Liver (tissue), 9 donors: ENCODE measurements around the gene USP48. TPM values are rescaled to one million over a fixed set of nuclear protein-coding genes. Genes with fewer than 3 reads are reported as not detected.

ENCODE experiments used
- DNase-seq: peaks from one replicate; pipeline ENCODE4 v3.0.0-alpha.2; 2017; ENCODE audit warnings: low spot score
- H3K27ac ChIP-seq, 2 donors: one replicate each; pipeline ENCODE4 v1.7.0; 2013; ENCODE audit warnings: inconsistent platforms in 2 of 2, low read length in 2 of 2, control low read depth in 1 of 2, low read depth in 1 of 2, mild to moderate bottlenecking in 1 of 2
- H3K27me3 ChIP-seq, 4 donors: one replicate each; pipeline versions ENCODE4 v1.6.1 to v1.7.0; 2013; ENCODE audit warnings: low read length in 3 of 4, inconsistent platforms in 1 of 4, mild to moderate bottlenecking in 1 of 4, moderate library complexity in 1 of 4; ENCODE audit not compliant: control insufficient read depth in 4 of 4, insufficient read depth in 4 of 4
- H3K36me3 ChIP-seq, 4 donors: one replicate each; pipeline versions ENCODE4 v1.6.1 to v1.7.0; 2013; ENCODE audit warnings: low read length in 3 of 4, mild to moderate bottlenecking in 3 of 4, low read depth in 1 of 4, moderate library complexity in 1 of 4; ENCODE audit not compliant: control insufficient read depth in 4 of 4, insufficient read depth in 3 of 4
- H3K4me1 ChIP-seq, 4 donors: one replicate each; pipeline versions ENCODE4 v1.6.1 to v1.7.0; 2013; ENCODE audit warnings: low read length in 3 of 4, mild to moderate bottlenecking in 3 of 4, moderate library complexity in 1 of 4; ENCODE audit not compliant: control insufficient read depth in 4 of 4, insufficient read depth in 4 of 4
- H3K4me3 ChIP-seq, 3 donors: one replicate each; pipeline versions ENCODE4 v1.6.1 to v1.7.0; 2013; ENCODE audit warnings: low read length in 3 of 3, control low read depth in 1 of 3, low read depth in 1 of 3, mild to moderate bottlenecking in 1 of 3
- H3K9ac ChIP-seq, 2 donors: one replicate each; pipeline ENCODE4 v1.7.0; 2013; ENCODE audit warnings: low read length in 2 of 2, mild to moderate bottlenecking in 2 of 2, moderate library complexity in 2 of 2, control low read depth in 1 of 2, low read depth in 1 of 2
- H3K9me3 ChIP-seq, 4 donors: one replicate each; pipeline versions ENCODE4 v1.6.1 to v1.7.0; 2013; ENCODE audit warnings: low read length in 3 of 4; ENCODE audit not compliant: control insufficient read depth in 4 of 4
- EGR1 ChIP-seq, 2 donors: IDR thresholded peaks; 2 replicates each; pipeline ENCODE4 v1.6.1; 2016 to 2018; ENCODE audit warnings: antibody characterized with exemption in 2 of 2, low read depth in 2 of 2
- FOXA1 ChIP-seq: IDR thresholded peaks from 2 replicates; pipeline ENCODE4 v1.6.1; 2016; ENCODE audit warnings: antibody characterized with exemption
- FOXA2 ChIP-seq: IDR thresholded peaks from 2 replicates; pipeline ENCODE4 v1.6.1; 2016; ENCODE audit warnings: antibody characterized with exemption
- GABPA ChIP-seq, 2 donors: IDR thresholded peaks in 1 of 2; conservative IDR thresholded peaks in 1 of 2; 2 replicates each; pipeline ENCODE4 v1.6.1; 2016; ENCODE audit warnings: antibody characterized with exemption in 2 of 2, mild to moderate bottlenecking in 1 of 2, moderate library complexity in 1 of 2
- HNF4A ChIP-seq, 2 donors: conservative IDR thresholded peaks; 2 replicates each; pipeline ENCODE4 v1.6.1; 2016; ENCODE audit warnings: antibody characterized with exemption in 2 of 2, mild to moderate bottlenecking in 2 of 2
- HNF4G ChIP-seq: IDR thresholded peaks from 2 replicates; pipeline ENCODE4 v1.6.1; 2016; ENCODE audit warnings: antibody characterized with exemption
- JUND ChIP-seq, 2 donors: IDR thresholded peaks; 2 replicates each; pipeline ENCODE4 v1.6.1; 2016; ENCODE audit warnings: antibody characterized with exemption in 2 of 2
- NR2F2 ChIP-seq: IDR thresholded peaks from 2 replicates; pipeline ENCODE4 v1.6.1; 2016; ENCODE audit warnings: antibody characterized with exemption
- RAD21 ChIP-seq, 2 donors: IDR thresholded peaks; 2 replicates each; pipeline ENCODE4 v1.6.1; 2016; ENCODE audit warnings: antibody characterized with exemption in 2 of 2, mild to moderate bottlenecking in 2 of 2
- RXRA ChIP-seq, 2 donors: IDR thresholded peaks; 2 replicates each; pipeline ENCODE4 v1.6.1; 2017 to 2018; ENCODE audit warnings: antibody characterized with exemption in 2 of 2, mild to moderate bottlenecking in 1 of 2
- SP1 ChIP-seq: IDR thresholded peaks from 2 replicates; pipeline ENCODE4 v1.6.1; 2018; ENCODE audit warnings: antibody characterized with exemption, mild to moderate bottlenecking
- TAF1 ChIP-seq: conservative IDR thresholded peaks from 2 replicates; pipeline ENCODE4 v1.6.1; 2016; ENCODE audit warnings: antibody characterized with exemption, mild to moderate bottlenecking
- YY1 ChIP-seq: IDR thresholded peaks from 2 replicates; pipeline ENCODE4 v1.6.1; 2016; ENCODE audit warnings: antibody characterized with exemption, mild to moderate bottlenecking
- polyA plus RNA-seq, 2 donors: library from polyadenylated mRNA; stranded (reverse) in 1 of 2; unstranded in 1 of 2; fragments of 200-250 nt in 1 of 2; fragments of >200 nt in 1 of 2; fragmentation: Nextera tagmentation in 1 of 2; extraction: Ambion mirVana in 1 of 2; gene quantifications; one replicate each; pipeline versions ENCODE4 v1.2.1 to v1.2.3, GENCODE V29; 2013 to 2015
- total RNA-seq, 2 donors: library from RNA; depleted of rRNA; stranded (reverse); fragments of >200 nt; gene quantifications; one replicate each; pipeline ENCODE4 v1.2.3, GENCODE V29; 2014
- TF ChIP-seq, protein P1 (sequence below): IDR thresholded peaks from 2 replicates; pipeline ENCODE4 v1.6.1; 2016; ENCODE audit warnings: antibody characterized with exemption
- TF ChIP-seq, protein P2 (sequence below): IDR thresholded peaks from 2 replicates; pipeline ENCODE4 v1.6.1; 2016; ENCODE audit warnings: antibody characterized with exemption
- TF ChIP-seq, protein P3 (sequence below): IDR thresholded peaks from 2 replicates; pipeline ENCODE4 v1.6.1; 2016; ENCODE audit warnings: antibody characterized with exemption
- TF ChIP-seq, protein P4 (sequence below): fragments of 150-350 bp; IDR thresholded peaks from 2 replicates; pipeline ENCODE4 v1.5.1; 2017; ENCODE audit warnings: improper control_type of control experiment, low read depth, low read length; ENCODE audit not compliant: missing input control
- TF ChIP-seq, protein P5 (sequence below): IDR thresholded peaks from 2 replicates; pipeline ENCODE4 v1.6.1; 2016; ENCODE audit warnings: antibody characterized with exemption, mild to moderate bottlenecking
- donor health status: healthy.
- donor health status: healthy.
- donor health status: healthy.
- donor health status: healthy.
- donor health status: healthy.

The USP48 gene
- total and polyA plus RNA-seq, 4 donors: 7.8 to 34.9 (median 23.1) TPM

DNA sequence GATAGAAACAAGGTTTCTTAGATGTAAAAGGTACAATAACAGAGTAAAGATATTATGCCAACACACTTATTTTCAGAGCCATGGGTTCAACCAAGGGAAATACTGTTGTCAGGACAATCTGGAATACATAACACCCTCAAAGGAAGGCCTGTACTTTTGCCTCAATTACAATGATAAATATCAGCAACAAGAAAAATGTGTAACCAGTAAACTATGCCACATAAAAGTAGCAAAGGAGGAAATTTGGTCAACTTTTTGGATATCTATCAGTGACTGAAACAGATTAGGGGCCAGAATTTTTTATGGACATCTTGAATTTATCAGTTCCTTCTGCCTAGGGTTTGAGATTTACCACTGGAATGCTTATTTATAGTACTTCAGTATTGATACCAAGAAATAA, 89.2 kb downstream of the USP48 start:
- Histone ChIP-seq H3K4me1 (no peaks in the 10 kb centered on the region), H3K9ac (no peak overlapping the region), H3K27me3 (no peaks in the 10 kb centered on the region), H3K9me3 (no peaks in the 10 kb centered on the region), H3K4me3 (no peak overlapping the region), H3K27ac (no peak overlapping the region), H3K36me3 (peaks cover 8 to 34% (median 27%) of the 10 kb centered on the region in 4 donors)
- no peak for TF ChIP-seq RAD21 (IDR thresholded peaks at IDR 0.05)
- TF ChIP-seq HNF4G: no peak
- no peak for TF ChIP-seq YY1
- no peak for TF ChIP-seq NR2F2
- no peak for TF ChIP-seq EGR1 (IDR thresholded peaks at IDR 0.05; ENCODE audit: low read depth in 2 of 2)
- TF ChIP-seq JUND (IDR thresholded peaks at IDR 0.05): no peak
- no peak for TF ChIP-seq RXRA (IDR thresholded peaks at IDR 0.05)
- TF ChIP-seq, protein P1, sequence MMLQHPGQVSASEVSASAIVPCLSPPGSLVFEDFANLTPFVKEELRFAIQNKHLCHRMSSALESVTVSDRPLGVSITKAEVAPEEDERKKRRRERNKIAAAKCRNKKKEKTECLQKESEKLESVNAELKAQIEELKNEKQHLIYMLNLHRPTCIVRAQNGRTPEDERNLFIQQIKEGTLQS: no peak
- no peak for TF ChIP-seq FOXA2
- TF ChIP-seq FOXA1: no peak
- TF ChIP-seq TAF1: no peak
- TF ChIP-seq, protein P2, sequence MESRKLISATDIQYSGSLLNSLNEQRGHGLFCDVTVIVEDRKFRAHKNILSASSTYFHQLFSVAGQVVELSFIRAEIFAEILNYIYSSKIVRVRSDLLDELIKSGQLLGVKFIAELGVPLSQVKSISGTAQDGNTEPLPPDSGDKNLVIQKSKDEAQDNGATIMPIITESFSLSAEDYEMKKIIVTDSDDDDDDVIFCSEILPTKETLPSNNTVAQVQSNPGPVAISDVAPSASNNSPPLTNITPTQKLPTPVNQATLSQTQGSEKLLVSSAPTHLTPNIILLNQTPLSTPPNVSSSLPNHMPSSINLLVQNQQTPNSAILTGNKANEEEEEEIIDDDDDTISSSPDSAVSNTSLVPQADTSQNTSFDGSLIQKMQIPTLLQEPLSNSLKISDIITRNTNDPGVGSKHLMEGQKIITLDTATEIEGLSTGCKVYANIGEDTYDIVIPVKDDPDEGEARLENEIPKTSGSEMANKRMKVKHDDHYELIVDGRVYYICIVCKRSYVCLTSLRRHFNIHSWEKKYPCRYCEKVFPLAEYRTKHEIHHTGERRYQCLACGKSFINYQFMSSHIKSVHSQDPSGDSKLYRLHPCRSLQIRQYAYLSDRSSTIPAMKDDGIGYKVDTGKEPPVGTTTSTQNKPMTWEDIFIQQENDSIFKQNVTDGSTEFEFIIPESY: no peak
- TF ChIP-seq, protein P3, sequence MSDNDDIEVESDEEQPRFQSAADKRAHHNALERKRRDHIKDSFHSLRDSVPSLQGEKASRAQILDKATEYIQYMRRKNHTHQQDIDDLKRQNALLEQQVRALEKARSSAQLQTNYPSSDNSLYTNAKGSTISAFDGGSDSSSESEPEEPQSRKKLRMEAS: no peak
- TF ChIP-seq GABPA (IDR thresholded peaks at IDR 0.05 in 1 of 2, conservative IDR thresholded peaks at IDR 0.05 in 1 of 2): no peak
- TF ChIP-seq, protein P4, sequence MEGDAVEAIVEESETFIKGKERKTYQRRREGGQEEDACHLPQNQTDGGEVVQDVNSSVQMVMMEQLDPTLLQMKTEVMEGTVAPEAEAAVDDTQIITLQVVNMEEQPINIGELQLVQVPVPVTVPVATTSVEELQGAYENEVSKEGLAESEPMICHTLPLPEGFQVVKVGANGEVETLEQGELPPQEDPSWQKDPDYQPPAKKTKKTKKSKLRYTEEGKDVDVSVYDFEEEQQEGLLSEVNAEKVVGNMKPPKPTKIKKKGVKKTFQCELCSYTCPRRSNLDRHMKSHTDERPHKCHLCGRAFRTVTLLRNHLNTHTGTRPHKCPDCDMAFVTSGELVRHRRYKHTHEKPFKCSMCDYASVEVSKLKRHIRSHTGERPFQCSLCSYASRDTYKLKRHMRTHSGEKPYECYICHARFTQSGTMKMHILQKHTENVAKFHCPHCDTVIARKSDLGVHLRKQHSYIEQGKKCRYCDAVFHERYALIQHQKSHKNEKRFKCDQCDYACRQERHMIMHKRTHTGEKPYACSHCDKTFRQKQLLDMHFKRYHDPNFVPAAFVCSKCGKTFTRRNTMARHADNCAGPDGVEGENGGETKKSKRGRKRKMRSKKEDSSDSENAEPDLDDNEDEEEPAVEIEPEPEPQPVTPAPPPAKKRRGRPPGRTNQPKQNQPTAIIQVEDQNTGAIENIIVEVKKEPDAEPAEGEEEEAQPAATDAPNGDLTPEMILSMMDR: no peak
- TF ChIP-seq SP1: no peak
- TF ChIP-seq HNF4A (conservative IDR thresholded peaks at IDR 0.05): no peak
- TF ChIP-seq, protein P5, sequence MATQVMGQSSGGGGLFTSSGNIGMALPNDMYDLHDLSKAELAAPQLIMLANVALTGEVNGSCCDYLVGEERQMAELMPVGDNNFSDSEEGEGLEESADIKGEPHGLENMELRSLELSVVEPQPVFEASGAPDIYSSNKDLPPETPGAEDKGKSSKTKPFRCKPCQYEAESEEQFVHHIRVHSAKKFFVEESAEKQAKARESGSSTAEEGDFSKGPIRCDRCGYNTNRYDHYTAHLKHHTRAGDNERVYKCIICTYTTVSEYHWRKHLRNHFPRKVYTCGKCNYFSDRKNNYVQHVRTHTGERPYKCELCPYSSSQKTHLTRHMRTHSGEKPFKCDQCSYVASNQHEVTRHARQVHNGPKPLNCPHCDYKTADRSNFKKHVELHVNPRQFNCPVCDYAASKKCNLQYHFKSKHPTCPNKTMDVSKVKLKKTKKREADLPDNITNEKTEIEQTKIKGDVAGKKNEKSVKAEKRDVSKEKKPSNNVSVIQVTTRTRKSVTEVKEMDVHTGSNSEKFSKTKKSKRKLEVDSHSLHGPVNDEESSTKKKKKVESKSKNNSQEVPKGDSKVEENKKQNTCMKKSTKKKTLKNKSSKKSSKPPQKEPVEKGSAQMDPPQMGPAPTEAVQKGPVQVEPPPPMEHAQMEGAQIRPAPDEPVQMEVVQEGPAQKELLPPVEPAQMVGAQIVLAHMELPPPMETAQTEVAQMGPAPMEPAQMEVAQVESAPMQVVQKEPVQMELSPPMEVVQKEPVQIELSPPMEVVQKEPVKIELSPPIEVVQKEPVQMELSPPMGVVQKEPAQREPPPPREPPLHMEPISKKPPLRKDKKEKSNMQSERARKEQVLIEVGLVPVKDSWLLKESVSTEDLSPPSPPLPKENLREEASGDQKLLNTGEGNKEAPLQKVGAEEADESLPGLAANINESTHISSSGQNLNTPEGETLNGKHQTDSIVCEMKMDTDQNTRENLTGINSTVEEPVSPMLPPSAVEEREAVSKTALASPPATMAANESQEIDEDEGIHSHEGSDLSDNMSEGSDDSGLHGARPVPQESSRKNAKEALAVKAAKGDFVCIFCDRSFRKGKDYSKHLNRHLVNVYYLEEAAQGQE: no peak
- DNase-seq: no peak
